ENCODE measurements around the gene RTBDN. TPM values are rescaled to one million over a fixed set of nuclear protein-coding genes. Genes with fewer than 3 reads are reported as not detected.

The RTBDN gene
- total RNA-seq, 4 donors from 2014 or later, result not detected

GRCh38 chr19:12865746-12866415, 31.5 kb upstream of the RTBDN start:
- peaks cover 5 to 12% (median 10%) of the 10 kb centered on the region in 4 donors for H3K4me1 ChIP-seq
- TF ChIP-seq POLR2AphosphoS5 (IDR thresholded peaks at IDR 0.05), result no peak
- no peak for TF ChIP-seq POLR2A (IDR thresholded peaks at IDR 0.05)
- no peak for TF ChIP-seq CTCF (IDR thresholded peaks at IDR 0.05)
- no peak for TF ChIP-seq EP300 (IDR thresholded peaks at IDR 0.05; ENCODE audit: low read depth)
- no peaks in the 10 kb centered on the region for H3K36me3 ChIP-seq
- no peak overlapping the region for H3K4me3 ChIP-seq
- H3K27ac ChIP-seq, result no peak overlapping the region
- in situ Hi-C loops (cut with MboI; ENCODE audit: low pct_ligation_motif_present in 1 of 4, low pct_unique_long_range_greater_than_20kb in 1 of 4, low sequenced_read_pairs in 3 of 4) (no loop called here), intact Hi-C loops (cut with DNase I; ENCODE audit: low total_unique reads) (no loop called here)
- 90% methylated on average over 19 of the region's 19 CpGs; no CpG with 5 or more reads in 1 of the 2 donors for WGBS, 2 donors (ENCODE audit: low coverage in 1 of 2)
- no peaks in the 10 kb centered on the region for H3K27me3 ChIP-seq
- DNase-seq, result no peak
- no peaks in the 10 kb centered on the region for H3K9me3 ChIP-seq

- H3K27ac ChIP-seq, result no peak overlapping the region
- peak; percentile 44 for DNase-seq
- H3K4me1 ChIP-seq, result peaks cover 5 to 12% (median 10%) of the 10 kb centered on the region in 4 donors
- no peaks in the 10 kb centered on the region for H3K27me3 ChIP-seq
- TF ChIP-seq EP300 (IDR thresholded peaks at IDR 0.05; ENCODE audit: low read depth) (no peak), CTCF (IDR thresholded peaks at IDR 0.05) (peak in 3 of 5 experiments; percentile 25 to 43 (median 26)), POLR2A (IDR thresholded peaks at IDR 0.05) (no peak), POLR2AphosphoS5 (IDR thresholded peaks at IDR 0.05) (no peak)
- H3K9me3 ChIP-seq, result no peaks in the 10 kb centered on the region
- WGBS, 2 donors (ENCODE audit: low coverage in 1 of 2), result 40 to 78% methylated on average over 5 to 34 of the region's 34 CpGs
- intact Hi-C loops (cut with DNase I; ENCODE audit: low total_unique reads), result no loop called here
- in situ Hi-C loops (cut with MboI; ENCODE audit: low pct_ligation_motif_present in 1 of 4, low pct_unique_long_range_greater_than_20kb in 1 of 4, low sequenced_read_pairs in 3 of 4), result no loop called here
- no peak overlapping the region for H3K4me3 ChIP-seq
- H3K36me3 ChIP-seq, result no peaks in the 10 kb centered on the region
Measured at GRCh38 chr19:12864721-12865715, 30.6 kb upstream of the RTBDN start.

- in situ Hi-C loops (cut with MboI; ENCODE audit: low pct_ligation_motif_present in 1 of 4, low pct_unique_long_range_greater_than_20kb in 1 of 4, low sequenced_read_pairs in 3 of 4), result no loop called here
Measured at GRCh38 chr19:12864143-12864542, 29.8 kb upstream of the RTBDN start.

More at GRCh38 chr19:12864143-12864542, 29.8 kb upstream of the RTBDN start:
- no peak overlapping the region for H3K4me3 ChIP-seq
- no peak for DNase-seq
- H3K9me3 ChIP-seq, result no peaks in the 10 kb centered on the region
- peaks cover 5 to 12% (median 10%) of the 10 kb centered on the region in 4 donors for H3K4me1 ChIP-seq
- intact Hi-C loops (cut with DNase I; ENCODE audit: low total_unique reads), result no loop called here
- WGBS, 2 donors (ENCODE audit: low coverage in 1 of 2), result 86% methylated on average over 4 of the region's 4 CpGs; no CpG with 5 or more reads in 1 of the 2 donors
- H3K36me3 ChIP-seq, result no peaks in the 10 kb centered on the region
- H3K27me3 ChIP-seq, result no peaks in the 10 kb centered on the region
- TF ChIP-seq CTCF (IDR thresholded peaks at IDR 0.05) (no peak), POLR2AphosphoS5 (IDR thresholded peaks at IDR 0.05) (no peak), EP300 (IDR thresholded peaks at IDR 0.05; ENCODE audit: low read depth) (no peak), POLR2A (IDR thresholded peaks at IDR 0.05) (no peak)
- H3K27ac ChIP-seq, result no peak overlapping the region

Measured in transverse colon (tissue), 4 donors.